Naive thymus-derived CD8-positive, alpha-beta T cell (primary cell): ENCODE results near the gene MYF6. TPM values are rescaled to one million over a fixed set of nuclear protein-coding genes. Genes with fewer than 3 reads are reported as not detected.

Experiments
- ATAC-seq, 2 donors: fragments of 150-1000 bp; cut with Tn5 transposase in 1 of 2; sonication (Bioruptor Pico), chemical (Tn5 transposase) in 1 of 2; 1 replicate in 1 of 2; 2 replicates in 1 of 2; pipeline ENCODE4 v1.10.0; 2021; ENCODE audit warnings: mild to moderate bottlenecking in 2 of 2, moderate library complexity in 2 of 2
- POLR2A ChIA-PET: fragments of 350-600 bp; sonication (Branson Sonifier 250); formaldehyde crosslinking; loops from one replicate; lab custom pipeline; 2021; ENCODE audit warnings: antibody characterized with exemption; lab: Charles Lee
- DNase-seq, 10 donors: peaks; one replicate each; pipeline versions ENCODE4 v3.0.0 to v3.0.0-alpha.2; 2020 to 2022
- H3K27ac Mint-ChIP-seq, 10 donors: one replicate each; pipeline ENCODE4 v1.8.0; 2020 to 2022; ENCODE audit warnings: mild to moderate bottlenecking in 10 of 10, mixed read lengths in 10 of 10, moderate library complexity in 4 of 10, inconsistent platforms in 1 of 10
- H3K27me3 Mint-ChIP-seq, 5 donors: one replicate each; pipeline ENCODE4 v1.8.0; 2021 to 2022; ENCODE audit warnings: mixed read lengths in 5 of 5
- H3K36me3 Mint-ChIP-seq, 3 donors: one replicate each; pipeline ENCODE4 v1.8.0; 2020 to 2022; ENCODE audit warnings: mixed read lengths in 3 of 3, mild to moderate bottlenecking in 2 of 3, inconsistent platforms in 1 of 3
- H3K4me1 Mint-ChIP-seq, 4 donors: one replicate each; pipeline ENCODE4 v1.8.0; 2021 to 2022; ENCODE audit warnings: mixed read lengths in 4 of 4
- H3K4me3 Mint-ChIP-seq, 10 donors: one replicate each; pipeline ENCODE4 v1.8.0; 2020 to 2022; ENCODE audit warnings: mild to moderate bottlenecking in 10 of 10, mixed read lengths in 10 of 10, moderate library complexity in 6 of 10, inconsistent platforms in 1 of 10
- H3K9me3 Mint-ChIP-seq, 9 donors: one replicate each; pipeline ENCODE4 v1.8.0; 2020 to 2022; ENCODE audit warnings: mixed read lengths in 9 of 9, mild to moderate bottlenecking in 3 of 9, inconsistent platforms in 1 of 9, moderate library complexity in 1 of 9
- polyA plus RNA-seq, 3 donors: library from polyadenylated mRNA; unstranded; fragments of 300-500 nt; fragmentation: Illumina TruSeq; gene quantifications; one replicate each; pipeline ENCODE4 v1.2.3, GENCODE V29; 2021
- total RNA-seq, 8 experiments: library from RNA in 2 of 8; stranded (reverse) in 2 of 8; gene quantifications; one replicate each; pipeline ENCODE4 v1.2.3 and lab custom pipeline; 2021 to 2026

Gene MYF6
- total and polyA plus RNA-seq, 5 experiments from 2014 or later = not detected

GRCh38 chr12:80709811-80710726, 2.6 kb downstream of the MYF6 start:
- Mint-ChIP-seq H3K27me3 (peaks cover 17 to 72% (median 49%) of the 10 kb centered on the region in 5 donors), H3K4me1 (peaks cover 0 to 2% (median 0%) of the 10 kb centered on the region in 4 donors), H3K9me3 (peaks cover 0 to 21% (median 8%) of the 10 kb centered on the region in 9 donors), H3K27ac (peak overlapping the region in 2 of 10 donors; percentile 56 to 61), H3K36me3 (peaks cover 0 to 17% (median 0%) of the 10 kb centered on the region in 3 donors), H3K4me3 (no peak overlapping the region)
- DNase-seq (no peak), ATAC-seq (no peak)
- POLR2A ChIA-PET = no interaction called here

- peaks cover 0 to 18% (median 0%) of the 10 kb centered on the region in 3 donors for H3K36me3 Mint-ChIP-seq
Observed at GRCh38 chr12:80710727-80711449, 3.5 kb downstream of the MYF6 start.

GRCh38 chr12:80711866-80712265, 4.4 kb downstream of the MYF6 start:
- Mint-ChIP-seq H3K27me3 (peaks cover 20 to 83% (median 60%) of the 10 kb centered on the region in 5 donors), H3K4me1 (peaks cover 0 to 2% (median 0%) of the 10 kb centered on the region in 4 donors), H3K4me3 (no peak overlapping the region), H3K27ac (no peak overlapping the region), H3K36me3 (peaks cover 0 to 16% (median 0%) of the 10 kb centered on the region in 3 donors), H3K9me3 (peaks cover 0 to 20% (median 9%) of the 10 kb centered on the region in 9 donors)
- POLR2A ChIA-PET = no interaction called here
- no peak for DNase-seq
- no peak for ATAC-seq

More at GRCh38 chr12:80710727-80711449, 3.5 kb downstream of the MYF6 start:
- Mint-ChIP-seq H3K4me1 (peaks cover 0 to 2% (median 0%) of the 10 kb centered on the region in 4 donors), H3K27ac (no peak overlapping the region), H3K9me3 (peaks cover 0 to 21% (median 8%) of the 10 kb centered on the region in 9 donors), H3K4me3 (no peak overlapping the region), H3K27me3 (peaks cover 20 to 80% (median 54%) of the 10 kb centered on the region in 5 donors)
- ATAC-seq = no peak
- POLR2A ChIA-PET = no interaction called here
- no peak for DNase-seq

- POLR2A ChIA-PET = no interaction called here
- Mint-ChIP-seq H3K4me3 (no peak overlapping the region), H3K27ac (no peak overlapping the region), H3K9me3 (peaks cover 0 to 12% (median 8%) of the 10 kb centered on the region in 9 donors), H3K27me3 (peaks cover 16 to 73% (median 55%) of the 10 kb centered on the region in 5 donors), H3K4me1 (peaks cover 0 to 2% (median 0%) of the 10 kb centered on the region in 4 donors), H3K36me3 (peaks cover 0 to 9% (median 0%) of the 10 kb centered on the region in 3 donors)
- DNase-seq (no peak), ATAC-seq (no peak)
Observed at GRCh38 chr12:80712866-80713265, 5.4 kb downstream of the MYF6 start.

GRCh38 chr12:80713419-80713818, 6.0 kb downstream of the MYF6 start:
- no peak for ATAC-seq
- H3K4me3 Mint-ChIP-seq = no peak overlapping the region
- peaks cover 0 to 12% (median 6%) of the 10 kb centered on the region in 9 donors for H3K9me3 Mint-ChIP-seq
- no peak overlapping the region for H3K27ac Mint-ChIP-seq
- peaks cover 0 to 9% (median 0%) of the 10 kb centered on the region in 3 donors for H3K36me3 Mint-ChIP-seq
- POLR2A ChIA-PET = no interaction called here
- DNase-seq = no peak
- peaks cover 0 to 2% (median 0%) of the 10 kb centered on the region in 4 donors for H3K4me1 Mint-ChIP-seq
- peaks cover 15 to 67% (median 55%) of the 10 kb centered on the region in 5 donors for H3K27me3 Mint-ChIP-seq

GRCh38 chr12:80714055-80714454, 6.6 kb downstream of the MYF6 start:
- Mint-ChIP-seq H3K9me3 (peaks cover 0 to 10% (median 3%) of the 10 kb centered on the region in 9 donors), H3K4me3 (no peak overlapping the region), H3K27me3 (peaks cover 11 to 61% (median 48%) of the 10 kb centered on the region in 5 donors), H3K27ac (no peak overlapping the region), H3K4me1 (no peaks in the 10 kb centered on the region), H3K36me3 (peaks cover 0 to 9% (median 0%) of the 10 kb centered on the region in 3 donors)
- DNase-seq (no peak), ATAC-seq (no peak)
- POLR2A ChIA-PET = no interaction called here

GRCh38 chr12:80714846-80715245, 7.4 kb downstream of the MYF6 start:
- Mint-ChIP-seq H3K4me1 (no peaks in the 10 kb centered on the region), H3K9me3 (peaks cover 0 to 10% (median 3%) of the 10 kb centered on the region in 9 donors), H3K27ac (no peak overlapping the region), H3K4me3 (no peak overlapping the region), H3K36me3 (peaks cover 0 to 9% (median 0%) of the 10 kb centered on the region in 3 donors), H3K27me3 (peaks cover 11 to 53% (median 41%) of the 10 kb centered on the region in 5 donors)
- POLR2A ChIA-PET = no interaction called here
- no peak for ATAC-seq
- no peak for DNase-seq

GRCh38 chr12:80715713-80716249, 8.3 kb downstream of the MYF6 start:
- Mint-ChIP-seq H3K36me3 (peaks cover 0 to 9% (median 0%) of the 10 kb centered on the region in 3 donors), H3K4me3 (no peak overlapping the region)

GRCh38 chr12:80716696-80717469, 9.4 kb downstream of the MYF6 start, which contains the start of gene MYF5:
Gene MYF5, plus strand, starts transcription at chr12:80716912. Its CDS starts 152 bp downstream, at chr12:80717064.
- peak within 1 kb of the TSS in 1 of 10 donors; percentile 4 for H3K27ac Mint-ChIP-seq
- H3K4me3 Mint-ChIP-seq = no peak within 1 kb of the TSS
- no peaks in the 10 kb centered on the region for H3K4me1 Mint-ChIP-seq
- POLR2A ChIA-PET = no interaction called here
- H3K9me3 Mint-ChIP-seq = peaks cover 0 to 10% (median 0%) of the 10 kb centered on the region in 9 donors
- no peak for ATAC-seq
- DNase-seq = no peak
- peaks cover 9 to 41% (median 34%) of the 10 kb centered on the region in 5 donors for H3K27me3 Mint-ChIP-seq
- H3K36me3 Mint-ChIP-seq = peaks cover 0 to 9% (median 0%) of the 10 kb centered on the region in 3 donors

More at GRCh38 chr12:80715713-80716249, 8.3 kb downstream of the MYF6 start:
- ATAC-seq (no peak), DNase-seq (no peak)
- Mint-ChIP-seq H3K4me1 (no peaks in the 10 kb centered on the region), H3K9me3 (peaks cover 0 to 10% (median 2%) of the 10 kb centered on the region in 9 donors), H3K27me3 (peaks cover 9 to 43% (median 36%) of the 10 kb centered on the region in 5 donors), H3K27ac (peak overlapping the region in 1 of 10 donors; percentile 4)
- POLR2A ChIA-PET = no interaction called here

- Mint-ChIP-seq H3K27ac (no peak overlapping the region), H3K9me3 (peaks cover 0 to 10% (median 0%) of the 10 kb centered on the region in 9 donors), H3K27me3 (peaks cover 8 to 37% (median 31%) of the 10 kb centered on the region in 5 donors), H3K36me3 (peaks cover 0 to 9% (median 0%) of the 10 kb centered on the region in 3 donors), H3K4me1 (no peaks in the 10 kb centered on the region), H3K4me3 (no peak overlapping the region)
- DNase-seq = no peak
- POLR2A ChIA-PET = no interaction called here
- no peak for ATAC-seq
Observed at GRCh38 chr12:80717856-80718255, 10.4 kb downstream of the MYF6 start.

- no peak for ATAC-seq
- POLR2A ChIA-PET = no interaction called here
- Mint-ChIP-seq H3K9me3 (peaks cover 0 to 7% (median 0%) of the 10 kb centered on the region in 9 donors), H3K36me3 (no peaks in the 10 kb centered on the region), H3K4me3 (no peak overlapping the region), H3K27ac (no peak overlapping the region), H3K27me3 (peaks cover 4 to 21% (median 12%) of the 10 kb centered on the region in 5 donors), H3K4me1 (no peaks in the 10 kb centered on the region)
- DNase-seq = no peak
Observed at GRCh38 chr12:80720516-80720915, 13.1 kb downstream of the MYF6 start.
